GM21423 (cell line): ENCODE data around the gene EXOSC9.

ENCODE experiments used
- ATAC-seq: cut with Tn5 transposase; IDR thresholded peaks from one replicate; pipeline ENCODE4 v1.9.1; 2021; ENCODE audit warnings: mild to moderate bottlenecking, moderate library complexity; ENCODE audit not compliant: unreplicated experiment

EXOSC9 gene

DNA sequence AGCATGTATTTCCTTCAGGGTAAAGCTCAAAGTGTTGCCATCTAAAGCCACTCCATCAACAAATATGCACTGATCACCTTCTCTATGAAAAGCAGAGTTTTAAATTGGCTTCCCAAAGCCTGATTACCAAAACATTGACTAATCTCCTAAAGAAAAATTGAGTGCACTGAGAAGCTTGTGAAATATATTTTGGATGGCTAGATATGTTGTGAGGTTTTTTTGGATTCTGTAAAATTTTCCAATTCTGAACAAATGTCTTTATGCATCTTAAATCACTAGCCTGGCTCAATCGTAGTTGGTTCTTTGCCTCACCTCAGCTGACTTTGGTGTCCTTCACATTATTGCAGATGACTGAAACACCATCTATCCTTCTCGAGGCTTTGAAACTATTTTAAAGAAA lies 14.9 kb upstream of the EXOSC9 start:
- no peak for ATAC-seq

DNA sequence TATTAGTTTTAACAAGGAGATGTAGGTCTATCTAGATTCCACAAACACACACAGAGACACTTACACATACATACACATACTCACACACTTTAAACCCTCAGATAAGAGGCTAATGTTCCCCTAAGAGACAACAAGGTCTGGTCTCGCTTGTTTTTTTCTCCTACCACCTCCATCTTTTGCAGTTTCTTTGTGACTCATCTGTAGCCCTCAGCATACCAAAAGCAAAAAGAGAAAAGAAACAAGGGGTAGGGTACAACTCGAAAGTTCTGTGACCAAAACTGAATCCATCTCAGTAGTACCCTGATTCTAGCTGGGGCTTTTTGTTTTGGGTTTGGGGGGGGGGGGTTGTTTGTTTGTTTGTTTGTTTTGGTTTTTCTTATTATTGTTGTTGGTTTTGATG lies 12.2 kb upstream of the EXOSC9 start:
- peak; percentile 82 for ATAC-seq

DNA sequence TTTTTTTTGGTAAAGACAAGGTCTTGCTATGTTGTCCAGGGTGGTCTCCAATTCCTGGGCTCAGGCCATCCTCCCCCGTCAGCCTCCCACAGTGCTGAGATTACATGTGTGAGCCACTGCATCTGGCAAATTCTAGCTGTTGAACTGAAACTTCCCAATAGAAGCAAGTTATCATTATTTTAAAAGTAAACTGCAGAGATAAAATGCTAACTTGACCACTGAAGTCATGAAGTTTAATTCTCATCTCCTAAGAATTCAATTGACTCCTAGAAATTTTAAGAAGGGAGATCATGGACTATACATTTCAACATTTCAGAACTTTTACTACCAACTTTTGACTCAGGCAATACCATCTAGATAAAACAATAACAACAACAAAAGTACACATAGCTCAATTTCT lies 11.7 kb upstream of the EXOSC9 start:
- no peak for ATAC-seq

DNA sequence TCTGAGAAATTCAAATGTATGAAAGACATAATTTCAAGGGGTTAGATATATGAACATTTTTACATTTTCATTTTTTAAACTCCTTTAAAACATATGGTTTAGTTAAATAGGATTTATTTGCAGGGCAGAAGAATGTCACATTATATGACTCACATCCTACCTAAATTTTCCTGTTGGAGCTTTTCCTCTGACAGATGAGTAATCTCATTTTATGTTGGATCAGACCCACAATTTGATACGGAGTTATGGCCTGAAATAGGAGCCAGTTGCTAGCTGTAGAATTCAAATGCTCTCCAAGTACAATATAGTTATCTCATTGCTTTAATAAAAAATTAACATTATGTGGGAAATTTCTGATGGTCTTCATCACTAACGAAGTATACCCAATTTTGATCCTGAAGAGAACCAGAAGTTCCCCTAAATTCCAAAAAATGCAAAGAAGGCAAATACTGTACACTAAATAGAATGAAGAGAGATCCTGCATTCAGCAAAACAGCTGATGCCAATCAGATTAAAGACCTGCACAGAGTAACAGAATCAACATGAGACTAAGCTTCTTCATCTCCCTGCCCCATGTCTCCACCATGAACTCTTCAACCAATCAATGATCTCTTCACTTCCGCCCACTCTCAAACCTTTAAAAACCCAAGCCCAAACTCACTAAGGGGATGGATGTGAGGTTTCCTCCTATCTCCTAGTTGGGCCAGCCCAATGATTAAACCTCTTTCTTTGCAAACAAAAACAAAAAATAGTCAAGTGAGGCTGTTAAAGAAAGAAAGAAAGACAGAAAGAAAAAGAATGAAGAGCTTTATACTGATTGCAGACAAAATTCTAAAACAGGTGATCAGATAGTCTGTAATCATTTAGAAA lies 10.9 kb upstream of the EXOSC9 start:
- no peak for ATAC-seq

DNA sequence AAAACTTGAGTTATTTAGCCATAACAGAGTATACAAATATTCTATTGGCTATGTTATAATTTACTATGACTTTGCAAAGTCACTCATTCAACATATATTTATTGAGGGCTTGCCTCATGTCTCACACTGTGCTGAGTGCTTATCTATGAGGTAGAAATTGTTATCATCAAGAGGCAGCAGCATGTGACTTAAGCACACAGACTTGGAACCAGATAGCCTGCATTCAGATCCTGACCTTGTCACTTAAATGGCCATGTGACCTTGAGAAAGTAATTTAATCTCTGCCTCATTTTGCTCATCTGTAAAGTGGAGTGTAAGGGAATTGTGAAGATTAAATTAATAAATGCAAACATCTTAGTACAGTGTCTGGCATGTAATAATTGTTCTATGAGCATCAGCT lies 10.1 kb upstream of the EXOSC9 start:
- no peak for ATAC-seq

DNA sequence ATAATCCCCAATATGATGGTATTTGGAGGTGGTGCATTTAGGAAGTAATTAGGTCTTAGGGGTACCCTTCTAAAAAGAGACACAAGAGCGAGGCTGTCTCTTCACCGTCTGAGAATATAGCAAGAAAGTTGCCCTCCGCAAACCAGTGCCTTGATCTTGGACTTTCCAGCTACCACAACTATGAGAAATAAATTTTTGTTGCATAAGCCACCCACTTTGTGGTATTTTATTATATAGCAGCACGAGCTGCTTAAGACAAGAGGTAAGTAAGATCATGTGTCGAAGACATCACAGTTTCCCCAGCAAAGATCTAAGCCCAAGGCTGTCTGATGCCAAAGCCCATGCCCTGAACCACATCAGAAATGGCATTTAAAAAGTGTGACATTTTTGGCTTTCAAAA lies 9.6 kb upstream of the EXOSC9 start:
- ATAC-seq = no peak

DNA sequence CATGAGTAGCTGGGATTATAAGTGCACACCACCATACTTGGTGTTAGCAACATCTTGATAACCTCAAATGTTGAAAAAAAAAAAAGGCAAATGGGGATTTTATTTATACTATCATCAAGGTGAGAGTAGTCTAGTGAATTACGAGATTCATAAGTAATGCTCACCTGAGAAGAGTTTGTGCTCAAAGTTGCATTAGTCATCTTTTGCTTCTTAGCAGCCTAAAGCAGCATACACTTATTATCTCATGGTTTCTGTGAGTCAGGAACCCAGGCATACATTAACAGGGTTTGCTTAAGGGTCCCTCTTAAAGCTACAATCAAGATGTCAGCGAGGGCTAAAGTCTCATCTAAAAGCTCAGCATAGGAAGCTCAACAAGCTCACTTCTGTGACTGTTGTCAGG lies 8.2 kb upstream of the EXOSC9 start:
- ATAC-seq = no peak

DNA sequence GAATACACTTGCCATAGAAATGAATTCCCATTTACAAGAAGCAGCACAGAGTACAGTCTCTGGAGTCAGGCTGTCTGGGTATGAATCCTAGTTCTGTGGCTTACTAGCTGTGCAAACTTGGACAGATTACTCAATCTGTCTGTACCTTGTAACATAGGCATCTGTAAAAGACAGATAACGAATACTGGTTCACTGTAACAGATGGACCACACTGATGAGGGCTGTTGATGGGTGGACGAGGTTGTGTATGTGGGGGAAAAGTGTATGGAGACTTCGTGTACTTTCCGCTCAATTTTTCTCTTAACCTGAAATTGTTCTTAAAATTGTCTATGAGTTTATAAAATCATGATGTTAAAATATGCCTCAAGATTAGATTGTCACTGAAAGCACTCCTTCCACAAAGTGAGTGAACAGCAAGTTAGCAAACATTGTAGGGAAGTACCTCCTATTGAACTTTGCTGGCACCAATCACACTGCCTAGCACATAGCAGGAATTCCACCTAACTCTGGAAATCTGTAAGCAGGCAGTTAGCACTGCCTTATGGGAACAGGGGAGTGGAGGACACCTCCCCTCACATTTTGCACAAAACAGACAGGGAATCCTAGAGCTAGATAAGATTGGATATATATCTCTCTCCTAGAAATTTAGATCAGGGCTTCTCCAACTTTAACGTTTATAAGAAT lies 6.5 kb upstream of the EXOSC9 start:
- ATAC-seq = no peak

DNA sequence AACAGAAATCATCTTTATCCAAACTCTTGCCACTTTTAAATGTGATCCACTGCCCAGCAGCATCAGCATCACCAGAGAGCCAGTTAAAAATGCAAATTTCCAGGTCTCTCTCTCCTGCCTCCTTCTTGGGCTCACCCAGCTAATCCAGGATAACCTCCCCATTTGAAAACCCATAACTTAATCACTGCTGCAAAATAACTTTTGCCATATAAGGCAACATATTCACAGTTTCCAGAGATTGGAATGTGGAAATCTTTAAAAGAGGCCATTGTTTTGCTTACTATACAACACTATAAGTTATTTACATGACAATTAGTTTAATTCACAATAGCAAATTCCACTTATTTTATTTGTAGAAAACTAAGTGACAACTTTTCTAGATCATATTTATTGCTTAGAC lies 4.8 kb upstream of the EXOSC9 start:
- ATAC-seq = no peak

DNA sequence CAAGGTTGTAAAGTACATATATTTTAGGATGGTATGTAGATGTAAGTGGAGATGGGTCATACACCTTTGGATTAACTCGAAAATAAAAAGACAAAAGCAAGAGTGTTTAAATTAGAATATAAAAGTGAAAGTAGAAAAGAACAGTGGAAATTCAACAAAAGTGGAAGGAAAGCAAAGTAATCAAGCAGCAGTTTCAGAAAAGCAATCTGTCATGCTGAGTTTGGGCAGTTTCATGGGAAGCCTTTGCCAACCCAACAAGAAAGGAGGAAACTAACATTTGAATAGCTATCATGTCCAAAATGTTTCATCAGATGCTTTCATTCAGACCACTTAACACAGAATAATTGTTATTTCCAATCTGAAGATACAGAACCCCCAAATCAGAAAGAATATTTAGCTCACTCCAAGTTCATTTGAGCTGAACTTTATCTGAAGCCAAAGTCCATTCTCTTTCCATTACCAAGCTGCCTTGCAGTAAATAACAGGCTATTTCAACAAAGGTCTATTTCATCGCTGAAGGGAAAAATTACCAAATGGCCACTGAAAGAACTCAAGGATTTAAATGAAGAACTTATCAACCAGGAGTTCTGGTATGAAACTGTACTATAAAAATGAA lies 1.8 kb upstream of the EXOSC9 start:
- ATAC-seq = no peak

DNA sequence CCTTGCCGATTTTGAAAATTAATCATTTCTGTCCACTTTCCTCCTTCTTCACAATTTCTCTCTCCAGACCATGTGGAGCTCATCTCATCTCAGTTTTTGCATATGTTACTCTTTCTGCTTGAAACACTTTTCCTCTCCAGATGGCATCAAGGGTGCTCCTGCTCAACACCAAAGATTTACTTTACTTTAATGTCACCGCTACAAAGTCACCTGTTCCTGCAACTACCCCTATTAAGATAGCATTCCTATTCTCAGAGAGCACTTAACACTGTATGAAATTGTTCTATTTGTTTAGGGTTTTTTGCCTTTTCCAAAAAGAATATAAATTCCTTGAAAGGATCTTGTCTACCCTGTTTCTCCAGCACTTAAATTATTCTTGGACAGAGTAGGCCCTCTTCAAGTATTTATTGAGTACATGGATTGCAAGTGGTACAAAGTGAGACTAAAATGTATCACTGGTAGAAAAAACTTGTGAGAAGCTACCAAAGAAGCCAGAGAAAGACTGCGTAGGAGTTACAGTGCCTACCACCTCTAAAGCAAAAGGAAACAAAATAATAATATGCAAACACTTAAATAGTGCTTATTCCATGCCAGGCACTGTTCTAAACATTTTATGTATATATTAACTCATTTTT lies 1.1 kb upstream of the EXOSC9 start:
- ATAC-seq = no peak

DNA sequence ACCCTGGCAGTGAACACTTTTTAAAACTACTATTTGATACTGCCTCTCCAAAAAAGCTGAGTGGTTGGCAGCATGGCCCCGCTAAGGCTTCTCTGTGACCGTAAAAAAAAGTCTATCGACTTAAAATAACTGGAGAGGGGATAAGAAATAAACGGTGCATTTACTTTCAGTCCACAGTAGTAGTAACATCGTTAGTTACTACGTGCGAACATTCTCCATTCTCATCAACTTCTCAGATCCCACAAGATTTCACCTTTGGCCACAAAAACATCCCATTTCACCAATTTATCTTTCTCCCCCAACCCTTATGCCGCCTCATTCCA lies 524 bp upstream of the EXOSC9 start:
- ATAC-seq = peak; percentile 29

DNA sequence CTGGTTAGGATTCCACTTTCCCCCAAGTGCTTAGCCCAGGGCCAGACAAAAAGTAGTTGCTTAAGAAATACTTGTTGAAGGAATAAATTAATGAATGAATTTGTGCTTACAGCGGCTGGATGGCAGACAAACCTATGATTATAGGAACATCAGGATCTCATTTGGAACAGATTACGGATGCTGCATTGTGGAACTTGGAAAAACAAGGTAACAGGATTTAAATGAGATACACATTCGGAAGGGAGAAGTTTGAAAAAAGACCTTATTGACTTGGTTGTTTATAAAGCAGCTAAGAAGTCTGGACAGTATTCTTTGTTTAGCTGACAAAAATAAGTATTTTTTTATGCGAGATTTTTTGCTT lies 572 bp downstream of the EXOSC9 start:
- ATAC-seq = no peak

DNA sequence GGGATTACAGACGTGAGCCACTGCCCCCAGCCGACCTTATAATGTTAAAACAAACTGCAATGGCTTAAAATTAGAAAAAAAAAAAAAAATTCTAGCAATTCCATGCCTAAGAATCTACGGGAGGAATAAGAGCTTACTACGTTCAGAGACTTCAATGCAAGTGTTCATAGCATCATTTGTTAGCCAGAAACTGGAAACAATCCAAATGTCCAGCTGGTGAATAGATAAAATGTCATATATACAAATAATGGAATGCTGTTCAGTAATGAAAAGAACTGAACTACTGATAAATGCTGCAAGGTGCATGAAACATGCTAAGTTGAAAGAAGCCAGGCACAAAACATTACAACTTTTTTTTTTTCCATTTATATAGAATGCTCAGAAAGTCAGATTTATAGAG lies 5.3 kb downstream of the EXOSC9 start:
- ATAC-seq = no peak

DNA sequence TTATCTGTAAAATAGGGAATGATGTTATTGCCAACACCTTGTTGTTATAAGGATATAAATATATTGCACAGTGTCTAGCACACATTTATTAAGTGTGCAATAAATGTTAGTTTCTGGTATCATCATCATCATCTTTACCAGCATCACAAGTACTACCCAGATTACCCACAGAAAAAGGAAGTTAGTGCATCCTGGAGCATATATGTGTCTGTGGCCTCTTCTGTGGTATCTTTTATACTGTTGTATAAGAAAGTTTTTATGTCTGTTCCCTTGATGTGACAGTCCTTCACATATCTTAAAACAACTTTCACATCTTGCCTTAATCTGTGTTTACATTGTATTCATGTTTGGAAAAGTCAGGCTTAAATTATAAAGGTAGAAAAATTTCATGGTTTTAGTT lies 10.0 kb downstream of the EXOSC9 start:
- ATAC-seq = no peak

DNA sequence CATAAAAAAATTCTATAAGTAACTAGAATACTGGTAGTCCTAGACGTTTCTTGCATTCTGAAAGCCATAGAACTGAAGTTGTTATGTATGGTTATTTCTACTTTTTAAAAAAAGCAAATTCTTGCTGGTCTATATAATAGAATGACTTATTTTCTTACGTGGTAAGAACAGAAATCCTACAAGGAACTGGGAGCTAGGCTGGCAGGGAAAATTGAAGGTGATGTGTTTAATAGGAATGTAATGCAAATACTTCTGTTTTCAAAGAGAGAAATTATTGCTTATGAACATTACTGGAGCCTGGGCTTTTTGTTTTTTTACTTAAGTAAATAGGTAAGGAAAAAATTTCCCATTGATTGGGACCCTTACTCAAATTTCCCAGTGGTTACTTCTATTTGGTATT lies 13.6 kb downstream of the EXOSC9 start:
- ATAC-seq = no peak

DNA sequence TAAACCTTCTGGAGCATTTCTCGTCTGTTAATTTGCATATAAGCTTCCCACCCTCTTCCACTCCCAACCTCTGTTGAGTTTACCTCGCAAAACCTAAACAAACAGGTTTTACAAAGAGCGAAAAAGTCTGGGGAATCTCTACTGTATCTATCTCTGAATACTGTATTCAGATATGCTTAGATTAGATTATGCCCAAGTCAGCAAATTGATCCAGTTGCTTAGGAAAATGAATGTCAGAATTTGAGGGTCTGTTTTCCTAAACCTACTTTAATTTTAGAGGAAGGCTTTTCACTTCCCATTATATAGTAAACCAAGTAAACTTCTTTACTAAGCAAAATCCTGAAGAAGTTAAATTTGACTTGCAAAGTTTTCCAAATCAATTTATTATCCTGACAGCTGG lies 15.9 kb downstream of the EXOSC9 start:
- ATAC-seq = no peak

DNA sequence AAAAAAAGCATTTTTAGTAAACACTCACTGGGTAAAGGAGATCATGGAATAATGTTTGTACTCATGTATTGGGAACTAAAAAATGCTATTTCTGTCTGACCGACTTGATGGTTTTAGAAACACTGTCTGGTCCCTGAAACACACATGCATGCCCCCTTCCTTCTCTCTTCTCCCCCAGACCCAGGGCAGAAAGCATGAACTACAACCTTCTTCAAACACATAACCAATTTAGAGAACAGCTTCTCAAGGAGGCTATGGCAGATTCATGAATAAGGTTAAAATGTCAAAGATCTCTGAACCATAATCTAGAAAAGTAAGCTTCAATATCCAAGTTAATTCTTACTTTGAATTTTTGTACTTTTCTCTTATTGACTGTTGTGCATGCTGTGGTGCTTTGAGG lies 16.6 kb downstream of the EXOSC9 start:
- no peak for ATAC-seq

DNA sequence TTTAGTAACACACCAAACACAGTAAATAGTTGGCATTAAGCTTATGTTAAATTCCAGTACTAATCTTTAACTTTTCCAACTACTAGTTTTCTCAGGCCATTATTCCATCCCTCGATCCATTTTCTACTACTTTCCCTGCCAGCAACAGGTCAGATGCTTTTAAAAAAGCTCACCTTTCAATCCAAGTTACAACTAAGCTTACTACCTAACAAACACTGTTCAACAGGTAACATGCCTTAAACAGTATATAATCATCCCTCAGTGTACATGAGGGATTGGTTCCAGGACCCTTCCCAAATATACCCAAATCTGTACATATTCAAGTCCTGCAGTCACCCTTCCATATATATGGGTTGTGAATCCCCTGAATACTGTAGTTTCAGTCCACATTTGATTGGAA lies 17.1 kb downstream of the EXOSC9 start:
- no peak for ATAC-seq

DNA sequence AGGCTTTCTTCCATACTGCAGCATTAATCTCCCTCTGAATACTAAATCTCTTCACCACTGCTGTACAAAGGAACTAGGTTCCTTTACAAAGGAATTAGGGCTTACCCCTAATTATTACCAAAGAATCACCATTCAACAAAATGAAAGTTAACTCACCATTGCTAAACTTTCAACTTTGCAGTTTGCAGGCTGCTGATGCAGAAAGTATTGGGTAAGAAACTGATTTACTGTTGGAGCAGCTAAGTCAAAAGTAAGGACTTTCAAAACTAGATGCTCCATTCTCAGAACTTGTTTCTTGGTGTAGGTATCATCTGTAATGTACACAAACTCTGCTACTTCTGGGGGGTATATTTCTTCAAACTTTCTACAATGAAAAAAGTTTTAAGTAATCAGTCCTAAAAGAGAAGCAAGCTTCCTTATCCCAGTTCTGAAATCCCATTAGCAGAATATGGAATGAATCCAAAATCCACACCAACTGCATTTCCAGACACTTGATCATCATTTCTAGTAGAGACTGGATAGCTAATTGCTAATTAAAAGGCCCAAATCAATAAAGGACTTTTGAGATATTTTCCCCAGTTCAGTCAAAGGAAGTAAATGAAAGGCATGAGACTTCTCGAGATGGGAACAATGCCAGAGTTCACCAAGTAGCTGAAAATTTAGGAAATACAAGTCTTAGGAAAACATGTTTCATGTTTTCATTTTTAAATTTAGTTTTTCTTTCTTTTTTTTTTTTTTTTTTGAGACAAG lies 18.3 kb downstream of the EXOSC9 start:
- ATAC-seq = no peak

DNA sequence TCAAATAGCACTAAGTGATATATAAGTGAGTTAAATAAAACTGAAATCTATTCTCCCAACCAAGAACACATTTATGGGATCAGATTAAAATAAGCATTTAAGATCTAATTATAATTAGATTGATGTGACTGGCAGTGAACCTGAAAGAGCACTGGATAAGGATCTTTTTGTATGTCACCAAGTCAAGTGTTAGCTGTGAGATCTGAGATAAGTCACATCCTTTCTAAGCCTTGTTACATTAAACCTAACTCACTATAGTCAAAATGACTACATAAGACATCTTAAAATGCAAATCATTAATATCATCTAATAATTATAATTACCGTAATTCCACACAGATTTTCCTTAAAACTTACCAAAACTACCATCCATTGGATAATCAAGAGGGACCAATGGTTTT lies 20.9 kb downstream of the EXOSC9 start:
- ATAC-seq = no peak
